Coronary artery (tissue), 2 donors: ENCODE results near the gene GDF10.

Source experiments
- DNase-seq: peaks from one replicate; pipeline ENCODE4 v3.0.0-alpha.2; 2017; ENCODE audit warnings: low spot score
- H3K27ac ChIP-seq, 2 donors: fragments of 200-600 bp; sonication (generic); one replicate each; pipeline ENCODE4 v1.5.1; 2016 to 2019
- H3K4me3 ChIP-seq: fragments of 200-600 bp; sonication (generic); 2 replicates; pipeline ENCODE4 v1.5.1; 2016; ENCODE audit warnings: mild to moderate bottlenecking, moderate library complexity
- TF ChIP-seq, protein P1 (sequence below): fragments of 200-600 bp; sonication (generic); IDR thresholded peaks from one replicate; pipeline ENCODE4 v1.5.1; 2019; ENCODE audit warnings: antibody characterized with exemption

Gene GDF10, protein sequence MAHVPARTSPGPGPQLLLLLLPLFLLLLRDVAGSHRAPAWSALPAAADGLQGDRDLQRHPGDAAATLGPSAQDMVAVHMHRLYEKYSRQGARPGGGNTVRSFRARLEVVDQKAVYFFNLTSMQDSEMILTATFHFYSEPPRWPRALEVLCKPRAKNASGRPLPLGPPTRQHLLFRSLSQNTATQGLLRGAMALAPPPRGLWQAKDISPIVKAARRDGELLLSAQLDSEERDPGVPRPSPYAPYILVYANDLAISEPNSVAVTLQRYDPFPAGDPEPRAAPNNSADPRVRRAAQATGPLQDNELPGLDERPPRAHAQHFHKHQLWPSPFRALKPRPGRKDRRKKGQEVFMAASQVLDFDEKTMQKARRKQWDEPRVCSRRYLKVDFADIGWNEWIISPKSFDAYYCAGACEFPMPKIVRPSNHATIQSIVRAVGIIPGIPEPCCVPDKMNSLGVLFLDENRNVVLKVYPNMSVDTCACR

DNA sequence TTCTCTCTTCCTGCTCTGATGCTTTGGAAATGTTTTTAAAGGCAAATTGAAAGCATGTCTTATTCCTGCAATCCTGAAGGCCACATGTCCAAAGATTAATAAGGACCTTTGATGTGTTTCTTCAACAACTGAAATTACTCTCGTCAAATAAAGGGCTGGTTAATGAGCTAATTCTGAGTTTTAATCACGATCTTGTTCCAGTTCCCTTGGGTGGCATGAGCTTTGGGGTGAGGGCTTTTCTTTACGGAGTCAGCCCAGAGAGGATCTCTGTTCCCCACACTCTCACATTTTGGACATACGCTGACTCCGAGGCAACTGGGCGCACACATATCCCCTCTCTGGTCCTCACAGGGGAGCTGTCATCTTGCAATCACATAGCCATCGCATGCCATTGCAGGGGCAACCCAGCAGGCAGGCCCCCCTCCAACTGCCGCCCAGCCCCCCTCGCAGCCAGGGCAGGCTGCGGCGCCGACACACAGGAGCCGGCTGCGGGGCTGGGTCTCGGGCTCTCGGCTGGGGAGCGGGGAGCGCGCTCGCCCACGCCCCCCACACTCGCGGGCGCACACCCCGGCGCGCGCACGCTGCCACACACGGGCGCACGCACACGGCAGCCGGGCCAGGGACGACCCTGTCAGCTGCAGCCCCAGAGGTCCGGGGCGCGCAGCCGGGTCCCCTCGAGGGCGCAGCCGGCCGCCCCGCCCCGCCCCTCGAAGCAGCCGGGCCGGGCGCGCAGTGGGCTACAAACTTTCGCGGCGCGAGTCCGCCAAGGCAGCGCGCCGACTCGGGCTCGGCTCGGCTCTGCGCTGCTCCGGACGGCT lies at the start of gene GDF10:
Gene GDF10 (plus strand): TSS at position 587 of the 818 bp plus-strand sequence. CDS start 455 bp downstream, outside the sequence.
- DNase-seq, result no peak
- TF ChIP-seq, protein P1, sequence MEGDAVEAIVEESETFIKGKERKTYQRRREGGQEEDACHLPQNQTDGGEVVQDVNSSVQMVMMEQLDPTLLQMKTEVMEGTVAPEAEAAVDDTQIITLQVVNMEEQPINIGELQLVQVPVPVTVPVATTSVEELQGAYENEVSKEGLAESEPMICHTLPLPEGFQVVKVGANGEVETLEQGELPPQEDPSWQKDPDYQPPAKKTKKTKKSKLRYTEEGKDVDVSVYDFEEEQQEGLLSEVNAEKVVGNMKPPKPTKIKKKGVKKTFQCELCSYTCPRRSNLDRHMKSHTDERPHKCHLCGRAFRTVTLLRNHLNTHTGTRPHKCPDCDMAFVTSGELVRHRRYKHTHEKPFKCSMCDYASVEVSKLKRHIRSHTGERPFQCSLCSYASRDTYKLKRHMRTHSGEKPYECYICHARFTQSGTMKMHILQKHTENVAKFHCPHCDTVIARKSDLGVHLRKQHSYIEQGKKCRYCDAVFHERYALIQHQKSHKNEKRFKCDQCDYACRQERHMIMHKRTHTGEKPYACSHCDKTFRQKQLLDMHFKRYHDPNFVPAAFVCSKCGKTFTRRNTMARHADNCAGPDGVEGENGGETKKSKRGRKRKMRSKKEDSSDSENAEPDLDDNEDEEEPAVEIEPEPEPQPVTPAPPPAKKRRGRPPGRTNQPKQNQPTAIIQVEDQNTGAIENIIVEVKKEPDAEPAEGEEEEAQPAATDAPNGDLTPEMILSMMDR, result no peak
- Histone ChIP-seq H3K27ac (peak within 1 kb of the TSS in 1 of 2 donors; percentile 15), H3K4me3 (peak within 1 kb of the TSS; percentile 76)

- DNase-seq, result peak; percentile 43
- Histone ChIP-seq H3K4me3 (no peak overlapping the region), H3K27ac (no peak overlapping the region)
- TF ChIP-seq, protein P1, result no peak
Observed at GRCh38 chr10:47252093-47252780, 47.8 kb upstream of the GDF10 start.

DNA sequence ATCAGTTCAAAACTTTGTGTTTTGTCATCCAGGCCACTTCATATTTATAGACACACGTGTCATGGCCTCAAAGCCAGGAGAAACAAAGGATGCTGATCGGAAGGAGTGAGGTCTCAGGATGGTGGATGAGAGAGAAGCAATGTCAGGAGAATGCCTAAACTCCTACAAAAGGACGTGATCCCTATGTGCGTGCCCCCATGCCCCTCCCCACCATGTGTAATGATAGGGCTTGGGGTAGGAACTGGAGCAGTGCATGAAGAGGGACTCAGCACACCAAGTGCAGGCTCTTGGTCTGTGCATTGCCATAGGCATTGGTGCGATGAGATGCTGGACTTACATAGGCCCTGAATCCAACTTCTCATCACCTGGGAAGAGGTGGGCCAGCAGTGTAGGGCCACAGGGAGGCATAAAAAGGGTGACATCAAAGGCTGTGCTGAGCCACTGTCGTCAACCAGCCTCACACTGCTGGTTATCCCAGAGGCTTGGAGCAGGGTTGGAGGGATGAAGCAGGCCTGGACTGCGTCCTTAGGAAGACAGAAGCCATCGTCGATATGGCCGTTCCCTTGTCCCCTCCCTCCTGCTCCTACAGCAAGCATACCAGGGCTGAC lies 46.9 kb upstream of the GDF10 start:
- TF ChIP-seq, protein P1, result no peak
- H3K27ac ChIP-seq, result peak overlapping the region in 1 of 2 donors; percentile 74
- H3K4me3 ChIP-seq, result no peak overlapping the region
- no peak for DNase-seq

DNA sequence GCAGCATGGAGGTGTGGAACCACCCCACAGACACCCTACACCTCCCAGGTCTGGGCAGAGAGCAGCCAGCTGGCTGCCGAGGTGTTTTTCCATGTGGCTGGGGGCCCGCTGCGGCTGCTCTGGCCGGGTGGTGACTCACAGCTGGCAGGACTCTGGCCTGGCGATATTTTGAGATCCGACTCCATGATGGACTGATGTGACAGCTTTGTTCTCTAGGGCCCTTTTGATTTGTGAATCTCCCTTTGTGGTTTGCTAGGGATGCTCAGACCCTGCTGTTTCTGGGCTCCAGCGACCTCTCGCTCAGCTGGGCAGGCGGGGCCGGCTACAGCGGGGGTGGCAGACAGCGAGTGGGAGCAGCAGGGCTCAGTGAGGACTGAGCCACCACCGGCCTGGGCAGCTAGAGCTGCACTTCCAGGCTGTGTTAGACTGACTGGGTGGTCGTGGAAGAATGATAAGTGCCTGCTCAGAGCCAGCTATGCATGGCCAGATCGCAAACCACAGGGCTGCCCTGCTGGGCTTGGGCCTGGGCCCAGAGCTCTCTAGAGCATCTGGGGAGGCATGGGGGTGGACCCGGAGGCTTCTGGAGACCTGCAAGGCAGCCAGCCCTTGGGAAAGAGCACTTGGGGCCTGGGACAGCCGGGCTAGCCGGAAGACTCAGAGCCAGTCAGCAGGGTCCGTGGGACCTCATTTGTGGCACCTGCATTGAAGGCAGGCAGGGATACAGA lies 46.2 kb upstream of the GDF10 start:
- H3K4me3 ChIP-seq, result no peak overlapping the region
- peak; percentile 78 for DNase-seq
- peak overlapping the region; percentile 33 to 74 for H3K27ac ChIP-seq
- TF ChIP-seq, protein P1, result no peak

- Histone ChIP-seq H3K4me3 (no peak overlapping the region), H3K27ac (peak overlapping the region in 1 of 2 donors; percentile 74)
- DNase-seq, result no peak
- TF ChIP-seq, protein P1, result no peak
Observed at GRCh38 chr10:47254611-47255010, 45.4 kb upstream of the GDF10 start.
